ENCODE data around the gene PGAM2.

PGAM2 gene

DNA sequence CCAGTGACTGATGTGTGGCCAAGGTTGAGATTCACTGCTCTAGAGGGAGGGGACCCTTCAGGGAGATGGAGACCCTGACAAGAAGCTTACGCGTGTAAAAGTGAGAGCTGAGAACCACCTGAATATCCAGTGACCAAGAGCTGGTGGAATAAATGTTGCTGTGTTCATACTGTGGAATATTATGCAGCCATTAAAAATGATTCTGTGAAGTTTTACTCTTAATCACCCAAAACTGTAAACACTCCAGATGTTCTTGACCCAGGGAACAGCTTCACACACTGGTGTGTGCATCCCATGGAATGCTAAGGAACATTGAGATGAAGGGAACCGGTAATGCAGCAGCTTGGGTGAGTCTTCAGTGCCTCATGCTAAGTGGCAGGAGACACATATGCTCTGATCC, 21.3 kb upstream of the PGAM2 start:
- TF ChIP-seq, protein P1, sequence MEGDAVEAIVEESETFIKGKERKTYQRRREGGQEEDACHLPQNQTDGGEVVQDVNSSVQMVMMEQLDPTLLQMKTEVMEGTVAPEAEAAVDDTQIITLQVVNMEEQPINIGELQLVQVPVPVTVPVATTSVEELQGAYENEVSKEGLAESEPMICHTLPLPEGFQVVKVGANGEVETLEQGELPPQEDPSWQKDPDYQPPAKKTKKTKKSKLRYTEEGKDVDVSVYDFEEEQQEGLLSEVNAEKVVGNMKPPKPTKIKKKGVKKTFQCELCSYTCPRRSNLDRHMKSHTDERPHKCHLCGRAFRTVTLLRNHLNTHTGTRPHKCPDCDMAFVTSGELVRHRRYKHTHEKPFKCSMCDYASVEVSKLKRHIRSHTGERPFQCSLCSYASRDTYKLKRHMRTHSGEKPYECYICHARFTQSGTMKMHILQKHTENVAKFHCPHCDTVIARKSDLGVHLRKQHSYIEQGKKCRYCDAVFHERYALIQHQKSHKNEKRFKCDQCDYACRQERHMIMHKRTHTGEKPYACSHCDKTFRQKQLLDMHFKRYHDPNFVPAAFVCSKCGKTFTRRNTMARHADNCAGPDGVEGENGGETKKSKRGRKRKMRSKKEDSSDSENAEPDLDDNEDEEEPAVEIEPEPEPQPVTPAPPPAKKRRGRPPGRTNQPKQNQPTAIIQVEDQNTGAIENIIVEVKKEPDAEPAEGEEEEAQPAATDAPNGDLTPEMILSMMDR (IDR thresholded peaks at IDR 0.05; ENCODE audit: low read depth, low read length) = no peak
- no peak for DNase-seq (ENCODE audit: extremely low read depth, low read depth)

DNA sequence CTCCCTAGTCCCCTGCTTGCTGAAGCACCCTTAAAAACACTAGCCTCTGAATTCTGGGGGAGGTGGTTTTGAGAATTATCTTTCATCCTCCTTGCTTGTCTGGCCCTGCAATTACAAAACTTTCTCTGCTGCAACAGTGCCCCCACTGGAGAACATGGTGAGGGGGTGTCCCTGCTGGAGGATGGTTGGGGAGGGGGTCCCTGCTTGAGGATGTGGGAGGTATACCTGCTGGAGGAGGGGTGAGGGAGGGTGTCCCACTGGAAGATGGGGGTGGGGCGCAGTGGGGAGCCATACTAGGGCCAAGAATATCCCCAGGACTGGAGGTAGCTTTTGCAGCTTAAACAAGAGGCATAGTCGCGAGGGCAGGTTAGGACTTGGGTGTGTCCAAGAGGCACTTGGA, 20.2 kb upstream of the PGAM2 start:
- TF ChIP-seq, protein P1 (IDR thresholded peaks at IDR 0.05; ENCODE audit: low read depth, low read length) = peak; percentile 5; the same call in 1 of the 2 replicates
- DNase-seq (ENCODE audit: extremely low read depth, low read depth) = no peak

DNA sequence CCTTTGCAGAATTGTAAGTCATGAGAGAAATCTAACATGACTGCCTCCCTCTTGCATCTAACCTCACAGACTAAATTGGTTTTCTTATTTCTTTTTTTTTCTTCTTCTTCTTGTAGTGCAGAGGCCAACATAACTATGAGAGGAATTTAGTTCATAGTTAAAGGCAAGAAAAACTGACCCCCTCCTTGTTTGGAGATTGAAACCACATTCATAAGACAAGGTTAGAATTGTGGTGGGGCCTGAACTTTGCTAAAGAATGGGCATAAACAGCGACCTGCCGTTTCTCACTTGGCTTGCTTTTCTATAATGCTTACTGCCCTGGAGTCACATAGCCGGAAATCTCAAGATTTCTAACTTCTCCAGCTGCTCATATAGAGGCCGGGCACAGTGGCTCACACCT, 19.3 kb upstream of the PGAM2 start:
- DNase-seq (ENCODE audit: extremely low read depth, low read depth) = no peak

DNA sequence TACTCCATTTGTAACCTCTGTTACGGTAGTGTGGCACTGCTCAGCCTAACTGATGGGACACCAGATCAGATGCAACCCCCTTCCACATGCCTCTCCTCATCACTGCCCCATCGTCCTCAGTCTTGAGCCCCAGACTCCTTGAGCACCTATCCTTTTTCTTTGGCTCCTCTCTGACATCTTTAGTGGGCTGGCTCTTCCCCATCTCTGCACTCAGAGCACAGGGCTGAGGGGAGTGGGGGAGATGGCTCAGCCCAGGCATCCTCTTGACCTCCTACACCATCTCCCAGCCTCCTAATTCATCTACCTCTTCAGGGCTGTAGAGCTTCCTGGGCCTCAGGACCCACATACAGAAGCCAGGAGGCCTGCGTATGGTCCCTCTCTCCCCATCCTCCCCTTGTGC, 18.4 kb upstream of the PGAM2 start:
- DNase-seq (ENCODE audit: extremely low read depth, low read depth) = no peak
- TF ChIP-seq, protein P1 (IDR thresholded peaks at IDR 0.05; ENCODE audit: low read depth, low read length) = no peak

More for the DNA sequence above, 19.3 kb upstream of the PGAM2 start:
- TF ChIP-seq, protein P1 (IDR thresholded peaks at IDR 0.05; ENCODE audit: low read depth, low read length) = no peak

DNA sequence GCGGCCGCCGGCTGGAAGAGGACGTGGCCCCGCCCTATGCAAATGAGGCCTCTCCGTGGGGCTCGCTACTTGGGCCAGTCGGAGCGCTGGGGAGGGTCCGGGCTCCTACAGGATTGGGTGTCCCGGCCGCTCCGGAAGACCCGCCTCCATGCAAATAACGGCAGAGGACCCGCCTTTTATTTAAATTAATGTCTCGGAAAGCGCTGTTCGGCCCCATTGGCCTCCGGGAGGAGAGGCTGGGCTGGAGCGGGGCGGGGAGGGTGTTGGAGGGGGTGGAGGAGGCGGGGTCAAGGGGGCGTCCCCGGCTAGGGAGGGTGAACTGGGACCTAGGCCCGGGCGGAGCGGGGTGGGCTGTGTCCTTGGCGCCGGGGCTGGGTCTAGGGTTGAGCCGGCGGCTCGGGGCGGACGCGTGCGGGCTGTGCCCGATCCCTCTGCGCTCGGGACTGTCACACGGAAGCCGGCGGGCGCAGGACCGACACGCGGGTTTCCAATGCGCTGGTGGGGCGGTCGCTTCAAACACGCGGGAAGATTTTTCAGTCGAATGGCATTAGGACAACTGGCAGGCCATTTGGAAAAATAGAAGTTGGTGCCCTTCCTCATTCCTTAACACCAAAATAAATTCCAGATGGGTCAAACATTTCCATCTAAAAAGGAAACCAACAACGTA, 17.3 kb upstream of the PGAM2 start:
- TF ChIP-seq, protein P1 (IDR thresholded peaks at IDR 0.05; ENCODE audit: low read depth, low read length) = no peak
- DNase-seq (ENCODE audit: extremely low read depth, low read depth) = peak; percentile 98

DNA sequence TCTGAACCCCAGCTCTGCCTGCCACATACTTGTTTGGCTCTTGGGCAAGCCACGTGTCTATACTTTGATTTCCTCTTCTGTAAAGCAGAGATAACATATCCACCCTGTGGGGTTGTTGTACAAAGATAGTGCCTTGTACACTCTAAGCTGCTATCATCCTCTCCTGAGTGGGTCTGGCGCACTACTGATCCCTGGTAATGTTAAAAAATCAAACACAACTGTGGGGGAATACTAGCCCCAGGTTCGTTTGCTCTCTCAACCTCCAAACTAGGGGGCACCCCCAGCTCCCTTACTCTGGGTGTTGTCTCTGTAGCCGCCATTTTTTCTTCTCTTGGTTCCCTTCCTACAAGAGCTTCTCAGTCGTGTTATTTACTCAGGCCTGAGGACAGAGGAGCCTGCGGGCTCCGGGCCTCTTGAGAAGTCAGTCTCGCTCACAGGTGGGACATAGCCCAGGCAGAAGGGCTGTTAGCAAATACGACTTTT, 15.9 kb upstream of the PGAM2 start:
- DNase-seq (ENCODE audit: extremely low read depth, low read depth) = no peak

DNA sequence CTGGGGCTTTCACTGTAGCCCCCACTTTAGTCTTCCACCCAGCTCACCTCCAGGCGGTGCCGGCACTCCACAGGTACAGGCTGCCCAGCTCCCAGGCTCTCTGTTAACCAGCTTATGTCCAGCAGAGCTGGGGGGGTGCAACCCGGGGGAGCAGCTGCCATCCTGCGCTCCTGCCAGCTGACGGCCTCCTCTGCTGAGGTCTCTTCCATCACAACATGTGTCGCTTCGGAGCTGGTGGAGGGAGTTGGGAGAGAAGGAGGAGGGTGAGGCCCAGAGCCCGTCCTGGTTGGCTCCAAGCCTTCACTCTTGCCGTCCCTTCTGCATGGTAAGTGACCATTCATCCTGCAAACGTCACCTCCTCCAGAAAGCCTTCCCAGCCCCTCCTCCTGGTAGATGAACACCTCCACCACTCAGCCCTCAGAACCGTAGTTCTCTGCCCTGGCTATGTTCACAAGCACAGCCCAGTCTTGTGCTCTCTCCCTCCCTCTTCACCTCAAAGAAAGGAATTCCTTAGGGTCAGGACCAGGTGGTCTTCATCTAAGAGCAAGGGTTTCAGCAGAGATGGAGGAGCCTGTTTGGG, 15.4 kb upstream of the PGAM2 start:
- TF ChIP-seq, protein P1 (IDR thresholded peaks at IDR 0.05; ENCODE audit: low read depth, low read length) = no peak
- no peak for DNase-seq (ENCODE audit: extremely low read depth, low read depth)

More for the DNA sequence above, 15.9 kb upstream of the PGAM2 start:
- TF ChIP-seq, protein P1 (IDR thresholded peaks at IDR 0.05; ENCODE audit: low read depth, low read length) = no peak

Measured in AG09319 (cell line).